Transverse colon (tissue), 4 donors: ENCODE results near the gene COPB2. TPM values are rescaled to one million over a fixed set of nuclear protein-coding genes. Genes with fewer than 3 reads are reported as not detected.

ENCODE experiments used
- DNase-seq: peaks from one replicate; pipeline ENCODE4 v3.0.0-alpha.2; 2019
- H3K27ac ChIP-seq, 4 donors: fragments of 200-600 bp; sonication (generic); 2 replicates each; pipeline ENCODE4 v1.5.1; 2016 to 2018; ENCODE audit warnings: inconsistent platforms in 4 of 4
- H3K27me3 ChIP-seq: fragments of 200-600 bp; sonication (generic); 2 replicates; pipeline ENCODE4 v1.5.1; 2017; ENCODE audit warnings: inconsistent platforms
- H3K36me3 ChIP-seq, 4 donors: fragments of 200-600 bp; sonication (generic); 2 replicates each; pipeline ENCODE4 v1.5.1; 2017 to 2019; ENCODE audit warnings: inconsistent platforms in 4 of 4
- H3K4me1 ChIP-seq, 4 donors: fragments of 200-600 bp; sonication (generic); 2 replicates each; pipeline ENCODE4 v1.5.1; 2017 to 2020; ENCODE audit warnings: inconsistent platforms in 4 of 4
- H3K4me3 ChIP-seq, 4 donors: fragments of 200-600 bp; sonication (generic); 1 replicate in 1 of 4; 2 replicates in 3 of 4; pipeline versions ENCODE4 v1.5.1 to v1.6.1; 2017 to 2019; ENCODE audit warnings: inconsistent platforms in 4 of 4
- H3K9me3 ChIP-seq, 2 donors: fragments of 200-600 bp; sonication (generic); 2 replicates each; pipeline ENCODE4 v1.5.1; 2017 to 2019; ENCODE audit warnings: inconsistent platforms in 2 of 2
- EP300 ChIP-seq: sonication (generic); formaldehyde crosslinking; IDR thresholded peaks from one replicate; pipeline ENCODE4 v1.6.1; 2017; ENCODE audit warnings: antibody characterized with exemption, low read depth
- POLR2A ChIP-seq: fragments of 450-650 bp; IDR thresholded peaks from one replicate; pipeline ENCODE4 v1.6.1; 2016; ENCODE audit warnings: antibody characterized with exemption, mild to moderate bottlenecking, moderate library complexity
- POLR2AphosphoS5 ChIP-seq, 3 donors: sonication (generic); formaldehyde crosslinking; IDR thresholded peaks; one replicate each; pipeline ENCODE4 v1.6.1; 2016; ENCODE audit warnings: antibody characterized with exemption in 3 of 3
- WGBS, 2 donors: methylation state at CpG; one replicate each; pipeline ENCODE4 v1.1.5; 2018; ENCODE audit warnings: low coverage in 1 of 2; 5-methylcytosine and 5-hydroxymethylcytosine counted together
- in situ Hi-C, 4 donors: fragments of 200-750 bp; cut with MboI; loops; one replicate each; pipeline versions ENCODE4 v1.15.0 to v1.15.1; 2017; ENCODE audit warnings: low sequenced_read_pairs in 3 of 4, low pct_ligation_motif_present in 1 of 4, low pct_unique_long_range_greater_than_20kb in 1 of 4
- intact Hi-C: fragments of 100-400 bp; cut with DNase I; formaldehyde crosslinking; loops from one replicate; pipeline ENCODE4 v1.15.1; 2023; ENCODE audit warnings: low total_unique reads
- total RNA-seq, 4 donors: library from RNA; depleted of rRNA; stranded (reverse); fragments of >200 nt; gene quantifications; one replicate each; pipeline ENCODE4 v1.1.0, GENCODE V29; 2016
- TF ChIP-seq, protein P1 (sequence below), 5 experiments: fragments of 200-600 bp in 3 of 5; fragments of 450-650 bp in 2 of 5; sonication (generic) in 3 of 5; IDR thresholded peaks; 1 replicate in 2 of 5; 2 replicates in 3 of 5; pipeline ENCODE4 v1.5.1; 2016 to 2017; ENCODE audit warnings: antibody characterized with exemption in 5 of 5, inconsistent platforms in 3 of 5, mild to moderate bottlenecking in 2 of 5, moderate library complexity in 1 of 5

The COPB2 gene
- total RNA-seq, 4 donors from 2014 or later, result 38.9 to 86.3 (median 56.3) TPM

DNA sequence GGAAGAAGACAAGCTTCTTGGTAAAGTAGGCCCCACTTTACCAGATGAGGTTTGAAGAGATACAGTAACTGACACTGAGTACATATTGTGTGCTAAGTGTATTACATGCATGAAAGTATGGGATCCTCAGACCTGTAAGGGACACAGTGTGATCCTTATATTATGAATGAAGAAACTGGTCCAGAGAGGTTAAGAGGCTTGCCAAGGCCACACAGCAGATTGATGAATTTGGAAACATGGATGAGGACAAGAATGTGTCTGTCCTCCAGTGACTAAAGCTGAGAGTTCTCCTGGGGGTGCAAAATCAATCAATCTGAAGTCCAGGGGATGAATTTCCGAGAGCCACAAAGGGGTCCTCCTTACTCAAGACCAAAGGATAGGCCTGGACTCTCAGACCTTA is 77.0 kb downstream of the COPB2 start:
- 94% methylated on average over 1 of the region's 1 CpG; no CpG with 5 or more reads in 1 of the 2 donors for WGBS, 2 donors

DNA sequence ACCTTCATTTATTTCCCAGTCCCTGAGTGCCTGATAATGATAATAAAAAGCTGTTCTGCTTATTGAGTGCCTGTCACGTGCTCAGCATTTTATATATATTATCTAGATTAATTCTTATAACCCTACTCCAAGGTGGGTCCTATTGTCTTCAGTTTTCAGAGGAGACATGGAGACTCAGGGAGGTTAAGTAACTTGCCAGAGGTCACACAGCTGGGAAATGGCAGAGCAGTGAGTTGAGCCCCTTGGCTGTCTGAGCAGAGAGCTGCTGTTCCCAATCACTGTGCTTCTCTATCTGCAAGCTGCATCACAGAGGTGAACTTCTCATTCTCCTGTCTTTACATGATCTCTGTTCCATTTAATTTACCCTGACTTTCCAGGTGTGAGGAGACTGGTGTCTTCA is 77.9 kb downstream of the COPB2 start:
- no peaks in the 10 kb centered on the region for H3K36me3 ChIP-seq
- intact Hi-C loops (no loop called here), in situ Hi-C loops (loop anchor here in 3 of 4 donors (10.0 to 25.0 kb wide), 3 partner anchors 199 to 899 kb away; no protein-coding TSS in a partner anchor)
- 55 to 71% methylated on average over 1 of the region's 1 CpG for WGBS, 2 donors
- no peak overlapping the region for H3K4me3 ChIP-seq
- TF ChIP-seq POLR2AphosphoS5 (IDR thresholded peaks at IDR 0.05), result no peak
- no peak for TF ChIP-seq POLR2A
- TF ChIP-seq, protein P1, sequence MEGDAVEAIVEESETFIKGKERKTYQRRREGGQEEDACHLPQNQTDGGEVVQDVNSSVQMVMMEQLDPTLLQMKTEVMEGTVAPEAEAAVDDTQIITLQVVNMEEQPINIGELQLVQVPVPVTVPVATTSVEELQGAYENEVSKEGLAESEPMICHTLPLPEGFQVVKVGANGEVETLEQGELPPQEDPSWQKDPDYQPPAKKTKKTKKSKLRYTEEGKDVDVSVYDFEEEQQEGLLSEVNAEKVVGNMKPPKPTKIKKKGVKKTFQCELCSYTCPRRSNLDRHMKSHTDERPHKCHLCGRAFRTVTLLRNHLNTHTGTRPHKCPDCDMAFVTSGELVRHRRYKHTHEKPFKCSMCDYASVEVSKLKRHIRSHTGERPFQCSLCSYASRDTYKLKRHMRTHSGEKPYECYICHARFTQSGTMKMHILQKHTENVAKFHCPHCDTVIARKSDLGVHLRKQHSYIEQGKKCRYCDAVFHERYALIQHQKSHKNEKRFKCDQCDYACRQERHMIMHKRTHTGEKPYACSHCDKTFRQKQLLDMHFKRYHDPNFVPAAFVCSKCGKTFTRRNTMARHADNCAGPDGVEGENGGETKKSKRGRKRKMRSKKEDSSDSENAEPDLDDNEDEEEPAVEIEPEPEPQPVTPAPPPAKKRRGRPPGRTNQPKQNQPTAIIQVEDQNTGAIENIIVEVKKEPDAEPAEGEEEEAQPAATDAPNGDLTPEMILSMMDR (IDR thresholded peaks at IDR 0.05), result no peak
- TF ChIP-seq EP300, result no peak
- no peak for DNase-seq
- no peak overlapping the region for H3K27ac ChIP-seq
- no peaks in the 10 kb centered on the region for H3K4me1 ChIP-seq
- H3K9me3 ChIP-seq, result no peaks in the 10 kb centered on the region
- no peaks in the 10 kb centered on the region for H3K27me3 ChIP-seq

More for the DNA sequence above, 77.0 kb downstream of the COPB2 start:
- Histone ChIP-seq H3K4me1 (no peaks in the 10 kb centered on the region), H3K4me3 (no peak overlapping the region), H3K36me3 (no peaks in the 10 kb centered on the region), H3K9me3 (no peaks in the 10 kb centered on the region), H3K27ac (no peak overlapping the region), H3K27me3 (peaks cover under 1% of the 10 kb centered on the region)
- DNase-seq, result no peak
- TF ChIP-seq, protein P1 (IDR thresholded peaks at IDR 0.05), result no peak
- no peak for TF ChIP-seq POLR2AphosphoS5 (IDR thresholded peaks at IDR 0.05)
- TF ChIP-seq POLR2A, result no peak
- no peak for TF ChIP-seq EP300
- intact Hi-C loops (no loop called here), in situ Hi-C loops (loop anchor here in 3 of 4 donors (10.0 to 25.0 kb wide), 3 partner anchors 200 to 900 kb away; no protein-coding TSS in a partner anchor)

DNA sequence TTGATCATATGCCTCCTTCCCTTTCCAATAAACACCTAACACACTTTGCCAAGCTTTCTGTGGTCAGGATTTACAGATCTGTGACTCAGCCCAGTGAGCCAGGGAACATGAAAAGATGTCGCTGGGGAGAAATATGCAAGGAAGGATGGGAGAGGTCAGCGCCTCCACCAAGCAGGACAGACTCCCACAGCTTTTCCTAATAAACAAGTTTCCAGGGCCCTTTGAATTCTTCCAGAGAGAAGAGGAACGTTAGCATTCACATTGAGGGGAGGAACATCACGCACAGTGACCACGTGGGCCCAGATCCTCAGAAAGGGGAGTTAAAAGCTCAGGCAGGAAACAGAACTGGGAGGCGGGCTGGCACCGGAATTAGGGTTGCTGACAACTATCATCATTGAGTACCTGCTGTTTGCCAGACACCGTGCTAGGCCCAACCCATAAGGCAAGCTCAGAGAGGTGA is 78.9 kb downstream of the COPB2 start:
- intact Hi-C loops (no loop called here), in situ Hi-C loops (loop anchor here in 3 of 4 donors (10.0 to 25.0 kb wide), 3 partner anchors 198 to 898 kb away; no protein-coding TSS in a partner anchor)
- no peaks in the 10 kb centered on the region for H3K9me3 ChIP-seq
- DNase-seq, result no peak
- H3K27ac ChIP-seq, result no peak overlapping the region
- H3K4me3 ChIP-seq, result no peak overlapping the region
- H3K4me1 ChIP-seq, result no peaks in the 10 kb centered on the region
- H3K36me3 ChIP-seq, result no peaks in the 10 kb centered on the region
- TF ChIP-seq POLR2A (no peak), POLR2AphosphoS5 (IDR thresholded peaks at IDR 0.05) (no peak), EP300 (no peak)
- TF ChIP-seq, protein P1 (IDR thresholded peaks at IDR 0.05), result no peak
- H3K27me3 ChIP-seq, result no peaks in the 10 kb centered on the region
- WGBS, 2 donors, result 80 to 86% methylated on average over 1 to 8 of the region's 8 CpGs

DNA sequence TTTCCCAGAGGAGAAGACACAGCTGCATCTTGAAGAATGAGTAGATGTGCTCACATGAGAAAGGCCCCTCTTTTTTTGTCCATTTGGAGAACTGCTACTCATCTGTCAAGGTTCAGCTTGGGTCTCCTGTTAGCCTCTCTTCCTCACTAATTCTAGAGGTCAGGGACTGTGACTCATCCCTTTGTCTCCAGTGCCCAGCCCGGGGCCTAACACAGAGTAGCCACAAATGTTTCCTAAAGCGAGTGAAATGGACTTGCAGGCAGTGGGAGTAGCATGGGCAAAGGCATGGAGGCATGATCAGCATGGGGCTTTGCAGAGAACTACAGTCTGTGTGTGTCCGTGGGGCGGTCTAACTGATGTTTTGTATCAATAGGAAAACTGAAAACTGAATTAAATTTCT is 79.6 kb downstream of the COPB2 start:
- no peak for TF ChIP-seq POLR2A
- TF ChIP-seq POLR2AphosphoS5 (IDR thresholded peaks at IDR 0.05), result no peak
- TF ChIP-seq EP300, result no peak
- TF ChIP-seq, protein P1 (IDR thresholded peaks at IDR 0.05), result no peak
- DNase-seq, result no peak
- no peaks in the 10 kb centered on the region for H3K4me1 ChIP-seq
- in situ Hi-C loops, result loop anchor here in 3 of 4 donors (10.0 to 25.0 kb wide), 3 partner anchors 198 to 898 kb away; no protein-coding TSS in a partner anchor
- WGBS, 2 donors, result 71% methylated on average over 4 of the region's 4 CpGs; no CpG with 5 or more reads in 1 of the 2 donors
- H3K4me3 ChIP-seq, result no peak overlapping the region
- intact Hi-C loops, result no loop called here
- H3K36me3 ChIP-seq, result no peaks in the 10 kb centered on the region
- no peak overlapping the region for H3K27ac ChIP-seq
- no peaks in the 10 kb centered on the region for H3K9me3 ChIP-seq
- no peaks in the 10 kb centered on the region for H3K27me3 ChIP-seq
